IPS-18a (cell line): Measurements from ENCODE around the gene POLG.

Experiments
- H3K27ac ChIP-seq: one replicate; pipeline ENCODE4 v1.5.1; 2013; ENCODE audit warnings: low read length
- H3K27me3 ChIP-seq: one replicate; pipeline ENCODE4 v1.6.1; 2013; ENCODE audit warnings: mild to moderate bottlenecking, low read length; ENCODE audit not compliant: control insufficient read depth, insufficient read depth
- H3K36me3 ChIP-seq: one replicate; pipeline ENCODE4 v1.6.1; 2013; ENCODE audit warnings: low read depth, low read length; ENCODE audit not compliant: control insufficient read depth
- H3K4me1 ChIP-seq: one replicate; pipeline ENCODE4 v1.6.1; 2013; ENCODE audit warnings: low read depth, low read length; ENCODE audit not compliant: control insufficient read depth
- H3K4me3 ChIP-seq: one replicate; pipeline ENCODE4 v1.5.1; 2013; ENCODE audit warnings: low read length
- H3K9ac ChIP-seq: one replicate; pipeline ENCODE4 v1.6.1; 2013; ENCODE audit warnings: mild to moderate bottlenecking, low read length, moderate library complexity
- H3K9me3 ChIP-seq: one replicate; pipeline ENCODE4 v1.6.1; 2013; ENCODE audit warnings: low read depth, low read length; ENCODE audit not compliant: control insufficient read depth

The POLG gene

DNA sequence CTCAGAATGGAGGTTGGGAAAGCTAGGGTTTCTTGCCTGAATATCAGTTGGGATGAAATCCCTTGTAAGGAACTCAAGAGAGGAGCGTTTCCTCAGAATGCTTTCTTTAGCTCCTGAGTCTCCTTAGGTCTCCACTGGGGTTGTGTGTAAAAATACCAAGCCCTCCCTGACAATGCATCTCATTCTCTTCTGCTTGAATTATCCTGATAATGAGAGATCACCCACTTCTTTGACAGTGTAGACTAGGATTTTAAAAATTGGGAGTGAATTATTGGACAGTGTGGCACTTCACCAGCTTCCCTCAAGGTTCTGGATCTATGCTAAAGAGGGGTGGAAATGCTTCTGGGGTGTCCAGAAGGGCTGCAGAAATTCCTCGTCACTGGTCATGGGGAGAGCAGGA is 41.8 kb upstream of the POLG start:
- no peaks in the 10 kb centered on the region for H3K9me3 ChIP-seq
- no peak overlapping the region for H3K4me3 ChIP-seq
- H3K4me1 ChIP-seq, result peaks cover 25% of the 10 kb centered on the region
- no peaks in the 10 kb centered on the region for H3K36me3 ChIP-seq
- peaks cover 100% of the 10 kb centered on the region for H3K27me3 ChIP-seq
- H3K27ac ChIP-seq, result no peak overlapping the region
- H3K9ac ChIP-seq, result no peak overlapping the region

DNA sequence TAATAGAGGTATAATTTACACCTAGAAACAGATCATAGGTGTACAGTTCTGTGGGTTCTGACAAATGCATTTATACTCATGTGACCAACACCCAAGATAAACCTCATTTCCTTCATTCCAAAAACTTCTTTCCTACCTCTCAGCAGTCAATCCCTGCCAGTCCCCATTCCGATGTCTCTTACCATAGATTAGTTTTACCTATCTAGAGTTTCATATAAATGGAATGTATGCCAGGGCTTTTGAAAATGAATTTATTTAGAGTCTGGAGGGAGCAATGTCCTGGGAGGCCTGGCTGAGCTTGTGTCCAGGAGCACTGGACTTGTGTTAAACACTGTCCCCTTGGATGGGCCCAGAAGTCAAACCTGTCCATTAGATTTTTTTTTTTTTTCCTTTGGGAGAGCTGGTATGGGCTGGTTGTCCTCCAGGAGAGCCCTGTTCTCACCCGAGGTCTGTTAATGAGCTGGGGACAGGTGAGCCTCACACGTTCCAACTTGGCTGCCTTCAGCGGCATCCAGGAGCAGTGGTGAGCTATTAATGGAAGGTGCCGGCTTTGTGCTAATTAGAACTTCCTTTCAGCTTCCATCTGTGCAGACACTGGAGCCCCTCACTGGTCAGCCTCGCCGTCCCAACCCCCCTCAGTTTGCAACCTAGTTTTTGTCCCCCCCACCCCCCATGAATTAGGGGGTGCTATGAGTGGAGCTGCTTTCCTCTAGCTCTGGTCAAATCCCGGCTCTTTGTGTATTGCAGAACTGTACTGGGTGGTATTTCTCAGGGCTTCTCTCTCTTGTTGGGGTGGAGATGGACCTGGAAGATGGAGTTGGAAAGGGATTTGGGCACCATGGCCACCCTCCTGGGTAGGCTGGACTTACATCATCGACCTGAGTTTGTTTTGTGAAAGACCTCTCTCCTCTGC is 40.7 kb upstream of the POLG start:
- Histone ChIP-seq H3K27ac (no peak overlapping the region), H3K9ac (no peak overlapping the region), H3K4me1 (peaks cover 29% of the 10 kb centered on the region), H3K9me3 (no peaks in the 10 kb centered on the region), H3K4me3 (no peak overlapping the region), H3K27me3 (peaks cover 100% of the 10 kb centered on the region), H3K36me3 (no peaks in the 10 kb centered on the region)

DNA sequence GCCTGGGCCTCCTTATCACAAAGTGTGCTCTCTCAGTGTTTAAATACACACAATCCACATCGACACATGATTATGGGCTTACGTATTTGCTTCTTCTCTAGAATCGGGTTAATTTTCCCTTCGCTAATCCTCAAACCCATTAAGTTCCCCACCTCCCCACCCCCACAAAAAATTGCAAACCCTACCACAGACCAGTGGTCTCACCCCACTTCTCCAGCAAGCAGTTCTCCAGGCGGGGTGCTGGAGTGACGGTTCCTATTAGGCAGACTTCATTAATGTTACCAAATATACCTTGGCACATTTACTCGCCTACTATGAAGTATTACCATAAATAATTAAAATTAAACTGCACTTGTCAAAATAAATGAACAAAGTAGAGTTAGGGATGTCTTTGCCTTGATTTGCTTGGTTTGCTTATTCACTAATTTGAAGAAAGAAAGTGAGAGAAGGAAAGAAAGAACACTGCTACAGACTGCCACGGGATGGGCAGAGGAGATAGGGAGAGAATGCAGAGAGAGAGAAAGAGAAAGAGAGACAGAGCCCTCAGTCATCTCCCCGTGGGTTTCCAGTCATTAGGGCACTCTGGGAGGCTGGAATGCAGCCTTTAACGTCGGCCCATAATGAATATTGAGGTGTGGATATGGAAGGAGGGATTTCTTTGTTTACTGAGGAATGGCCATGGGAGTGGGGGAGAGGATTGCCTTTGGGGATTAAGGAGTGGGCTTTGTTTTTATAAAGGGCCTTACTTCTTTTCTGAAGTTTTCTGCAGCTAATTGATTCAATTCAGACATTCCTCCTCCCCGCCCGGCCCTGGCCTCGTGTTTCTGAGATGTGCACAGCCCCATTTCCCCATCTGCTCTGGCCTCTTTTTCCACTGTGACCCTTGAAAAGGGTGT is 39.7 kb upstream of the POLG start:
- Histone ChIP-seq H3K9ac (no peak overlapping the region), H3K4me1 (peaks cover 27% of the 10 kb centered on the region), H3K27ac (no peak overlapping the region), H3K9me3 (no peaks in the 10 kb centered on the region), H3K27me3 (peaks cover 100% of the 10 kb centered on the region), H3K4me3 (no peak overlapping the region), H3K36me3 (no peaks in the 10 kb centered on the region)

DNA sequence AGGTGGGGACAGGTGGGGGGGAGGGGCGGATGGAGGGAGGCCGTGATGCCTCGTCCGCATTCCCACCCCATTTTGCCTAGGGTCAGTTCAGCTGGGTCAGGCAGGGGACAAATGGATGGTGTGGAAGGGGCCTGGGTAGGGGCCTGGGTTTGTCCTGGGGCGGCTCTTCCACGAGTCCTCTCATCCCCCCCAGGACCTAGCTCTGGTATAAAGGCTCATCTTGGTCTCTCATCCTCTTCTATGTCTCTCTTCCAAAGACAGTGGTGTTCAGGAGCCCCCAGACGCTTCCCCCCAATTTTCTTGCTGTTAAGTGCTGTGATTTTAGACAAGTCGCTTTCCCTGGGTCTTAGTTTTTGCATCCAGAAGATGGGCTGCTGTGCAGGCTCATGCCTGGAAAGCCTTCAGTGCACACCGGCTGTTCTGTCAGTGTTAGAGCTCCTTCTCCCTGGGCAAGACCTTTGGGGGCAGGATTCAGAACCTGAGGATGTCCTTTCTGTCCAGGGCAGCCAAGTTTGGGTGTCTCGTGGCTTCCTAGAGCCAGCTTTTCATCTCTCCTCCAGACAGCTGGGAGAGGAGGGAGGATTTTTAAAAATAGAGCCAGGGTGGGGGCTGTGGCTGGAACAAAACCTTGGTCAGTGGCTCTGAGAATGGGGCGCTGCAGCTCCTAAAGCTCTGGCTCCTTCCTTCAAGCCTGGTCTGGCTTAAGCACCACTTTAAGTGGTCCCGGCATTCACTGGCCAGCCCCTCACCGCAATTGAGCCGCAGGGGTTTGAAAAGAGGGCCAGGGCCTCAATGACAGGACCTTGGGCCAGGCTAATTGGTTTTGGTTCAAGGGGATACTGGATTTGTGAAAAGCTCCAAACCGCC is 37.7 kb upstream of the POLG start:
- H3K27ac ChIP-seq, result no peak overlapping the region
- H3K4me3 ChIP-seq, result no peak overlapping the region
- H3K9me3 ChIP-seq, result no peaks in the 10 kb centered on the region
- H3K27me3 ChIP-seq, result peaks cover 100% of the 10 kb centered on the region
- no peaks in the 10 kb centered on the region for H3K36me3 ChIP-seq
- no peak overlapping the region for H3K9ac ChIP-seq
- H3K4me1 ChIP-seq, result peaks cover 34% of the 10 kb centered on the region

DNA sequence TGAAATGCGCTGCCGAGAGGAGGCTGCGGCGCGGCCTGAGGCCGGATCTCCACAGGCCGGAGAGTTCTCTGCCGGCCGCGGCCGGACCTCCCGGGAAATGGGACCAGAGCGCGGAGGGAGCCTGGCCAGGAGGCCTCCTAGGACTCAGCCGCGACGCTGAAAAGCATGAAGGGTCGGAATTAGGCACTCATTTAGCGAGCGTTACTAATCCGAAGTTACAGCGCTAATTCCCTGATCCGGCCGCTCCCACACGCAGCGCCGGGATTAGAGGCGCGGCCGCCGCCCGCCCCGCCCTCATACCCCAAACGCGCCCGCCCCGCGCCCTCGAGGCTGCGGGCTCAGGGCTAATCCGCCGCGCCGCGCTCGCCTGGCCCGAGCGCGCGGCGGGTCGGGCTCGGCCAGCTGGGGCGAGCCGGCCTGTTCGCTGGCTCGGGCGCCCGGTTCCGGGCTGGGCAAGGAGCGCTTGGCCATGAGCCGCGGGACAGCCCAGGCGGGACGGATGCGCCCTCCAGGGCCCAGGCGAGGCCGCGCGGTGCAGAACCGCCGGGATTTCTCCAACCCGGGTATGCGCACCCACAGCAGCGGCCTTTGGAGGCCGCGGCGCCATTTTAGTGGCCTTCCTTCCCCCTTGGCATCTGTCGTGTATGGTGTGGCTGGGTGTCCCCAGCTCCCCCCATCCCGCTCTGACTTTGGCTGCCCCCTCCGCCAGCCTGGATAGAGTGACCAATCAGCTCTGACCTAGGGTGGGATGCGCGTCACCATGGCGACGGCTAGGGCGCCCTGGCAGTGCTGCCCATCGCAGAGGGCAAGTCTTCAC is 36.8 kb upstream of the POLG start:
- H3K27ac ChIP-seq, result no peak overlapping the region
- H3K9ac ChIP-seq, result no peak overlapping the region
- no peaks in the 10 kb centered on the region for H3K9me3 ChIP-seq
- H3K27me3 ChIP-seq, result peaks cover 100% of the 10 kb centered on the region
- H3K36me3 ChIP-seq, result no peaks in the 10 kb centered on the region
- H3K4me1 ChIP-seq, result peaks cover 34% of the 10 kb centered on the region
- peak overlapping the region; percentile 30 for H3K4me3 ChIP-seq

DNA sequence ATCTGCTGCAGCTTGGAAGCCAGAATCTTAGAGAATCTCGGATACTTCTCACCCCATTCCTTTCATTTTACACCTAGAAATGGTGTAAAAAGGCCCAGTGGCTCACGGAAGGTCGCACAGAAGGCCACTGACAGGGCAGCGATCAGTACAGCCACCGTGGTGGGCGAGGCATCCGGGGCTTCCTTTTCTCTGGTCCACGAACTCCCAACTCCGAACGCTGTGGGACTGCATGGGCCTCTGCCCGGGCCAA is 36.3 kb upstream of the POLG start:
- Histone ChIP-seq H3K4me3 (peak overlapping the region; percentile 30), H3K27ac (no peak overlapping the region), H3K4me1 (peaks cover 34% of the 10 kb centered on the region), H3K27me3 (peaks cover 100% of the 10 kb centered on the region), H3K9me3 (no peaks in the 10 kb centered on the region), H3K9ac (no peak overlapping the region), H3K36me3 (no peaks in the 10 kb centered on the region)

DNA sequence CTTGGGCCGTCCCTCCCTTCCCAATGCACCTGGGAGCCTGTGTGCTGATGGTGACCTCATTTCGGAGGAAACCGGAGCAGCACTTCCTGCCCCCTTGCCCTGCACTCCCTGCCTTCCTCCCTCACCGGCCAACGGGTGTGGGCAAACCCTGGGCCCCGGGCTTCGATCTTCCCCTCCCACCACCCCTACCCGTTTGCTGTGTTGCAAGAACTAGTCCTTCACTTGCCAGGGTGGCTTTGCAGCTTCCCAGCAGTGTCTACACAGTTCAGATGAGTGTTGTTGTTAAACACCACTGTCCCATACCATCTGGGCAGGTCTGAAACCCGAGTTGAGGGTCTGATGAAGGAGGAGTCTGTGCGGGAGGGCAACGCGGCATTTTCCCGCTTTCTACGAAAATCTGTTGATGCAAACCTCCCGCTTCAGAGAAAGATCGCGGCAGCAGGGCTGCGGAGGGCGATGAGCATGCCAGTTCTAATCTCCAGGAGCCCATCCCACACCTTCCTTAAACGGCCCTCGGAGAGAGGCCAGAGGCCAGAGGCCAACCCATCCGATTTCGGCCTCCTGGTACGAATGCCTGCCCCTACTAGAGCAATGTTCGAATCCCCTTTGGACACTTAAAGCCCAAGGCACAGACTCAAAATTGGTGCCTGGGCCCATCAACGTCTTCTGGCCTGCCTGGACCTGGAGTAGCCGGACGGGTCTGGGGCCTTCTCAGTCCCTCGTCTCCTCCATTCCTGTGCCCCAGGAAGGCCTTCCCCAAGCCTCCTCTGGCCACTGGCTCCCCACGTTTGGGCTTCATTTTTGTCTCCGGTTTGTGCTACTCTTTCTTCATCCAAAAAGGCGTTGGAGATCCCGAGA is 35.7 kb upstream of the POLG start:
- peak overlapping the region; percentile 30 for H3K4me3 ChIP-seq
- H3K27me3 ChIP-seq, result peaks cover 100% of the 10 kb centered on the region
- no peaks in the 10 kb centered on the region for H3K9me3 ChIP-seq
- no peak overlapping the region for H3K9ac ChIP-seq
- no peak overlapping the region for H3K27ac ChIP-seq
- H3K36me3 ChIP-seq, result no peaks in the 10 kb centered on the region
- peaks cover 30% of the 10 kb centered on the region for H3K4me1 ChIP-seq

DNA sequence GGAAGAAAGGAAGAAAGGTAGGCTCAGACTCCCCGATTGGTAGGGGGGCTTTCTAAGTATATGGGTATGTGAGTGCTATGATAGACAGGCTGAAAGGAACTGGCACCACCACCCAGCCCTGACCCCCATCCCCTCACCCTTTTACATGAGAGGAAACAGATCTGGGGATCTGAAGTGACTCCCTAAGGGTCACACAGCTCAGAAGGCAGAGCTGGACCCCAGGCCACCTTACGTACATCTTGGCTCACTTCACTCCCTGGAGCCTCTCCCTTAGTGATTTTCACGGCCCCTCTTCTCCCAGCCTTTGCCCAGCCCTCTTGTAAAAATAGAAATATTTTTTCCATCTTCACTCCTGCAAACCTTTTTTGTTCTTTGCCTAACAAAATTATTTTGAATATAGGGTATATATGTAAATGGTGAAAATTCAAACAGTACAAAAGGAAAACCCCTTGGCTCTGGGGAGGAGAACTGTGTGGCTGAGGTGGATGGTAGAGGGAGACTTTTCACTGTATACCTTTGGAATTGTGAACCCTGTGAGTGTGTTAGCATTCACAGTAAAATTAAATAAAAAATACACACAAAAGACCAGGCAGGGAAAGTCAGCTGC is 34.8 kb upstream of the POLG start:
- H3K4me1 ChIP-seq, result peaks cover 26% of the 10 kb centered on the region
- H3K9me3 ChIP-seq, result no peaks in the 10 kb centered on the region
- no peaks in the 10 kb centered on the region for H3K36me3 ChIP-seq
- H3K9ac ChIP-seq, result no peak overlapping the region
- no peak overlapping the region for H3K27ac ChIP-seq
- H3K4me3 ChIP-seq, result peak overlapping the region; percentile 25
- H3K27me3 ChIP-seq, result peaks cover 100% of the 10 kb centered on the region

DNA sequence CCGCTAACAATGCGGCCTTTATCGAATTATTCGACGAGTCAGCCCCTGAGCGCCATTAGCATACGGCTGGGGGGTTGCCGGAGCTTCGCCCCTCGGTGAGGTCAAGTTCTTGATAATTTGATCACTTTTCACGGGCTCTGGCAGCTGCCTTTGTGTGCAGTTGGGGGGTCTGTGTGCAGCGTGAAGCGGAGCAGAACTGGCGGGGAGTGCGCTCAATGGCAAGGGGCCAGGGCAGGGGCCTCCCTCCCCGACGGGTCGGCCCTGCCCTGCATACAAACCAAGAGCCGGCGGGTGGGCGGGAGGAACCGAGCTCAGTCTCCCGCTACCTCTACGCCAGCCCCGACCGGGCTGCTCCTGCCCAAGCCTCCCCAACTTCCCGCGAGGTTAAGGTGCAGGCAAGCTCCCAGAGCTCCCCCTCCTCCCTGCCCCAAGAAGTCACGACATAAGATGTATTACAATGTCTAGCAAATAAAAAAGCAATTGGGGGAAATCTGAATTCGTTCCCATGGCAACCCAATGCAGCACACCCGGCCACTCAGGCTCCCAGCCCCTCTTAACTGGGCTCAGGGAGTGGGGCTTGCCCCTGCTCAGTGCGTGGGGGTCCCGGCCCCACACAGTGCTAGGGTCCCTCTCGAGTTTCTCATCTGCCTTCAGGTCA is 34.1 kb upstream of the POLG start:
- Histone ChIP-seq H3K27me3 (peaks cover 100% of the 10 kb centered on the region), H3K4me3 (peak overlapping the region; percentile 25), H3K27ac (no peak overlapping the region)

More for the DNA sequence above, 34.1 kb upstream of the POLG start:
- Histone ChIP-seq H3K36me3 (no peaks in the 10 kb centered on the region), H3K9me3 (no peaks in the 10 kb centered on the region), H3K4me1 (peaks cover 20% of the 10 kb centered on the region), H3K9ac (no peak overlapping the region)
